GM12878 (cell line): ENCODE measurements around the gene ARAP1. TPM values are rescaled to one million over a fixed set of nuclear protein-coding genes. Genes with fewer than 3 reads are reported as not detected.

ENCODE experiments used
- BHLHE40 ChIP-seq, 2 experiments: fragments of 450-650 bp in 1 of 2; IDR thresholded peaks; 2 replicates each; pipeline ENCODE4 v1.6.1; 2011 to 2017; ENCODE audit warnings: low read depth in 2 of 2, borderline replicate concordance in 1 of 2, improper control_type of control experiment in 1 of 2, low read length in 1 of 2, mild to moderate bottlenecking in 1 of 2
- CUX1 ChIP-seq: IDR thresholded peaks from 2 replicates; pipeline ENCODE4 v1.6.1; 2012; ENCODE audit warnings: improper control_type of control experiment, low read depth, low read length; ENCODE audit not compliant: insufficient replicate concordance
- DPF2 ChIP-seq: fragments of 450-650 bp; IDR thresholded peaks from 2 replicates; pipeline ENCODE4 v1.6.1; 2017; ENCODE audit warnings: mild to moderate bottlenecking
- ESRRA ChIP-seq: IDR thresholded peaks from 2 replicates; pipeline ENCODE4 v1.6.1; 2012; ENCODE audit warnings: mild to moderate bottlenecking, low read length, improper control_type of control experiment
- IRF3 ChIP-seq: fragments of 450-650 bp; IDR thresholded peaks from 2 replicates; pipeline ENCODE4 v1.6.1; 2014; ENCODE audit warnings: mild to moderate bottlenecking
- KAT2A ChIP-seq: conservative IDR thresholded peaks from 2 replicates; pipeline ENCODE4 v1.6.1; 2011; ENCODE audit warnings: low read depth, low read length; ENCODE audit not compliant: control insufficient read depth
- KDM1A ChIP-seq: fragments of 200-600 bp; sonication (generic); IDR thresholded peaks from 2 replicates; pipeline ENCODE4 v1.6.1; 2016; ENCODE audit warnings: borderline replicate concordance
- MYC ChIP-seq: IDR thresholded peaks from 2 replicates; pipeline ENCODE4 v1.6.1; 2011; ENCODE audit warnings: mild to moderate bottlenecking, low read length, moderate library complexity, inconsistent platforms; ENCODE audit not compliant: insufficient read depth, insufficient replicate concordance, insufficient read length, severe bottlenecking
- NR2C2 ChIP-seq: IDR thresholded peaks from 2 replicates; pipeline ENCODE4 v1.6.1; 2011; ENCODE audit warnings: borderline replicate concordance, low read depth; ENCODE audit not compliant: control insufficient read depth, insufficient read length
- POLR2AphosphoS5 ChIP-seq: IDR thresholded peaks from 2 replicates; pipeline ENCODE4 v1.6.1; 2011; ENCODE audit warnings: mild to moderate bottlenecking, low read length, inconsistent platforms
- RBBP5 ChIP-seq: fragments of 200-600 bp; sonication (generic); conservative IDR thresholded peaks from 2 replicates; pipeline ENCODE4 v1.6.1; 2016
- ZBTB11 ChIP-seq: fragments of 450-650 bp; formaldehyde crosslinking; IDR thresholded peaks from 2 replicates; pipeline ENCODE4 v1.5.0; 2022; ENCODE audit warnings: mild to moderate bottlenecking, missing genetic modification characterization
- polyA plus RNA-seq, 11 experiments: library from polyadenylated mRNA; depleted of rRNA in 4 of 11; unstranded in 6 of 11; stranded (reverse) in 5 of 11; fragments of >200 nt; fragmentation: Nextera tagmentation in 4 of 11; fragmentation: Illumina TruSeq in 1 of 11; extraction: Ambion mirVana in 4 of 11; extraction: Trizol in 1 of 11; gene quantifications; 1 replicate in 1 of 11; 2 replicates in 10 of 11; pipeline versions ENCODE4 v1.2.1 to v1.2.3, GENCODE V29; 2011 to 2016; ENCODE audit warnings: inconsistent platforms in 2 of 11, missing spikeins in 2 of 11, low read depth in 1 of 11
- total RNA-seq, 4 experiments: library from RNA; depleted of rRNA in 3 of 4; stranded (reverse); fragments of >200 nt in 3 of 4; fragmentation: Illumina TruSeq in 1 of 4; extraction: Trizol in 1 of 4; gene quantifications; 2 replicates each; pipeline versions ENCODE4 v1.2.1 to v1.2.3, GENCODE V29; 2013 to 2021

The ARAP1 gene
- total and polyA plus RNA-seq, 10 of the 15 experiments (the other 5 are each of a cell fraction or from before 2014, with no cell fraction given) = 0.55 to 102 (median 51.0) TPM

- TF ChIP-seq ZBTB11 (no peak), POLR2AphosphoS5 (no peak), KDM1A (no peak), RBBP5 (no peak), BHLHE40 (IDR thresholded peaks at IDR 0.05; ENCODE audit: borderline replicate concordance in 1 of 2, low read depth in 2 of 2, low read length in 1 of 2) (peak in 1 of 2 experiments; percentile 56; a peak in 1 of 4 replicates), KAT2A (no peak), NR2C2 (no peak), MYC (no peak), CUX1 (no peak), IRF3 (no peak), DPF2 (no peak), ESRRA (peak; percentile 87; the same call in 1 of the 2 replicates)
- TF ChIP-seq, all 136 proteins: peak for 20
Observed at GRCh38 chr11:72719144-72719543, 33.1 kb downstream of the ARAP1 start (continued).
